GM21423 (cell line): ENCODE measurements around the gene TMEM167A.
A peak's percentile ranks its signal among the peaks of the same experiment; 100 is the strongest.
"Not testable (repeated sequence)": the region's sequence is repeated elsewhere in the genome, so short reads cannot be mapped to it uniquely, and the experiment has no call there.

ENCODE experiments used
- ATAC-seq: cut with Tn5 transposase; IDR thresholded peaks from one replicate; pipeline ENCODE4 v1.9.1; 2021; ENCODE audit warnings: mild to moderate bottlenecking, moderate library complexity; ENCODE audit not compliant: unreplicated experiment

TMEM167A gene

GRCh38 chr5:83092619-83093018 is 15.4 kb upstream of the TMEM167A start:
- no peak for ATAC-seq

DNA sequence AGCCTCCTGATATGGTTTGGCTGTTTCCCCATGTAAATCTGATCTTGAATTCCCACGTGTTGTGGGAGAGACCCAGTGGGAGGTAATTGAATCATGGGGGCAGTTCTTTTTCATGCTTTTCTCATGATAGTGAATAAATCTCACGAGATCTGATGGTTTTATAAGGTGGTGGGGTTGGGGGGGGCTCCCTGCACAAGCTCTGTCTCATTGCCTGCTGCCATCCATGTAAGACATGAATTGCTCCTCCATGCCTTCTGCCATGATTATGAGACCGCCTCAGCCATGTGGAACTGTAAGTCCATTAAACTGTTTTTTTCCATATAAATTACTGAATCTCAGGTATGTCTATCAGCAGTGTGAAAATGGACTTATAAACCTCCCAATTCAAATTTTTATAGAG is 13.0 kb upstream of the TMEM167A start:
- no peak for ATAC-seq

DNA sequence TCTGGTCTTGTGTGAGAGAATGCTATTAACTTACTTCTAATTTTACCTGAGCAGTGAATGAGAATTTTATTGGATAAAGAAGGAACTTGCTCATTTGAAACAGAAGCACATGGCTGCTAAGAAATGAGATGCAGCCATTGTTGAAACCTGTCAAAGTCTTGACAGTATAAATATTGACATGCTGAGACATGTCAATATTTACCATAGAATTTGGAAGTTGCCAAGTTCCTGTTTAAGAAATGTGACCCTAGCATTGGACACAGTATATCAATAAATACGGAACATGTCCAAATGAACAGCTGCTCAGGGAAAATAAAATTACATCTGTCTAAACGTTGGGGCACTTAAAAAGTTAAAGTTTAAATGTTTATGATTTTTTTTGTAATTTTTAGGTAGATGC is 7.9 kb upstream of the TMEM167A start:
- no peak for ATAC-seq

- no peak for ATAC-seq
Measured at GRCh38 chr5:83084336-83084735, 7.1 kb upstream of the TMEM167A start.

GRCh38 chr5:83082750-83083149 is 5.6 kb upstream of the TMEM167A start:
- ATAC-seq: no peak

- peak; percentile 2 for ATAC-seq
Measured at GRCh38 chr5:83077662-83078261, 568 bp upstream of the TMEM167A start.

- no peak for ATAC-seq
Measured at GRCh38 chr5:83072966-83073365, 4.2 kb downstream of the TMEM167A start.

GRCh38 chr5:83071286-83072051 is 5.7 kb downstream of the TMEM167A start:
- no peak for ATAC-seq

GRCh38 chr5:83069096-83069799 is 7.9 kb downstream of the TMEM167A start:
- no peak for ATAC-seq

GRCh38 chr5:83067377-83067776 is 9.8 kb downstream of the TMEM167A start:
- ATAC-seq: not testable (repeated sequence)

GRCh38 chr5:83066548-83067110 is 10.6 kb downstream of the TMEM167A start:
- ATAC-seq: no peak

- no peak for ATAC-seq
Measured at GRCh38 chr5:83059341-83059740, 17.9 kb downstream of the TMEM167A start.

- no peak for ATAC-seq
Measured at GRCh38 chr5:83058726-83059125, 18.5 kb downstream of the TMEM167A start.

DNA sequence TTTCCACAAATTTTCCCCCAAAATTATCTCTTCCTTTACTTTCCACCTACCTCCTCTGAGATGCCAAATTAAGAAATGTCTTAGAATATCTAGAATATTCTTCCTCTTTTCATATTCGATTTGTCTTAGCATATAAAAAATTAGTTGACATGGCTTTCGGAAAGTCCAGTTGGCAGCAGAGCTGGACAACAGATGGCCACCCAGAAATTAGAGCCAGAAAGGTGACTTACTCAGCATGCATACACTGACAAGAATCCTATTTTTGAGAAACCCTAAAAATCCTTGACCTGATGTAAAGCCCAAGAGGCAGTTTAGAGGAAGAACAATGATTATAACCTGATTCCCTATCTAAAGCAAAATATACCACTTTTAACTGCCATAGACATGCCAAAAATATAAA is 22.0 kb downstream of the TMEM167A start:
- no peak for ATAC-seq

DNA sequence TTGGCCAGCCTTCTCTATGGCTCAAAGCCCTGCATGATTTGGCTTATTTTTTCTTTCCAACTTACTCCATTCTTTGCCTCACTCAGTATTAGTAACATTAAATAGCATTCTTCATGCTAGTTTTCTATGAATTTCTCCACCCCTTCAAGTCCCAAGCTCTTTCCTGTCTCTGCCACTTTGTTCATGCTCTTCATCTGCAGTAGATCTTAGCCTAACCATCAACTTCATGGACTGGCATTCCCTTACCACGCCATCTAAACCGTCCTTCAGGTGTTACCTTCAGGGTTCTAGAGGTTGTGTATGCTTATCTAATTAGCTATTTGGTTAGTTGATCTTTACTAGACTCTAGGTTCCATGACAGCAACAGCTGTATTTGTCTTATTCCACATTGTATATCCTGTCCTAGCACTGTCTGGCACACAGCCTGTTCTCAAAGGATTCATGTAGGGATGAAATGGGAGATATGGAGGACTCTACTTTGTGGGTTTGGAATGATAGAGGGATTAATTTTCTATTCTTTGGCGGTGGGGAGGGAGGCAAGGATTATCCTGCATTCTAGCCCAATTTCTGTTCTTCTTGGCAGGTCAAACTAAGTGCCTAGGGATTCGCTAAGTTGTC is 26.4 kb downstream of the TMEM167A start:
- no peak for ATAC-seq

DNA sequence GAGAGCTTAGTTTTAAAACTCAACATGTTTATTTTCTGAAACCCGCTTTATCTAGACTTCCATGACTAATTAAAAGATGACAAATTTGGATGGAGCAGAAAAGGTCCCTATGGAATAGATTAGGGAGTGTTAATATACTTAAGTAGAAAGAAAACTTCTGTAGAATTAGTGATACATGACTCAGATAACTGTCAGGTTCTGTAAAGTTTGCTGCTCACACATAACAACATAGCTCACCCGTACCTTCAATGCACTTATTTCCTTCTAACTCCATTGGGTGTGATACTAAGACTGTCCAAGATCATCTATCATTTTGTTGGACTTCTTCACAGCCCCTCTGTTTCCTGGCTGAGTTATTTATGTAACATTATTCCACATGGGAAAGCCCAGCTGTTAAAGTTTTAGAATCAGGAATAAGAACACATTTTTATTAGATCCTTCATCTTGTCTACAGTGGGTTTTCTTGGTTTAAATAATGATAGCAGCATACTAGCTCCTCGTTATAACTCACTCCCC is 27.8 kb downstream of the TMEM167A start:
- ATAC-seq: no peak

GRCh38 chr5:83048811-83049210 is 28.4 kb downstream of the TMEM167A start:
- ATAC-seq: no peak

- no peak for ATAC-seq
Measured at GRCh38 chr5:83048277-83048676, 28.9 kb downstream of the TMEM167A start.

DNA sequence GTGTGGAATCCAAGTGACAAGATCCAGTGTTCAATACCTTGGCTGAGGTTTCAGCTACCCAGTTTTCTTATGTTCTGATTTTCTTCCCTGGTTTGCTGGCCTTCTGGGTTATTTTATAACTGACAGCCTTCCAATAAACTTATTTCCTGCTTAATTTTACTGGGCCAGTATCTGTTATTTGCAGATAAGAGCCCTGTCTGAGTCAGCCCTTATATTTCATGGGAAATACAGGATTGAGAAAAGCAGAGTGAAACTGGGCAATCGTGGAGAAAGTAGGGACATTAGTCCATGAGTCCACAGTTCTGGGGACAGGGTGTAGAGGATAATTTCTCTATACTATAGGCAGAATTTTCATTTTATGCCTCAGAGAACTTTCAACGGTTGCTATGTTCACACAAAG is 32.3 kb downstream of the TMEM167A start:
- no peak for ATAC-seq

- no peak for ATAC-seq
Measured at GRCh38 chr5:83042507-83042906, 34.7 kb downstream of the TMEM167A start.

- ATAC-seq: no peak
Measured at GRCh38 chr5:83038924-83039323, 38.3 kb downstream of the TMEM167A start.
